GM13977 (cell line): Measurements from ENCODE around the gene LNP1.

Experiments used
- DNase-seq: peaks from one replicate; pipeline ENCODE4 v3.0.0; 2012; ENCODE audit warnings: low spot score
- CTCF ChIP-seq: IDR thresholded peaks from 2 replicates; pipeline ENCODE4 v1.5.1; 2012; ENCODE audit warnings: mild to moderate bottlenecking, control low read depth; ENCODE audit not compliant: insufficient read depth; ENCODE audit errors: extremely low read depth, missing control alignments
- in situ Hi-C: fragments of 300-500 bp; cut with MboI; formaldehyde crosslinking; loops from one replicate; pipeline ENCODE4 v1.12.0; 2022; ENCODE audit warnings: low sequenced_read_pairs, low pct_unique_long_range_greater_than_20kb, mixed read lengths, inconsistent platforms; ENCODE audit not compliant: unreplicated experiment

The LNP1 gene

GRCh38 chr3:100403362-100404249, 2.3 kb downstream of the LNP1 start:
- in situ Hi-C loops, result no loop called here
- DNase-seq, result no peak
- no peak for TF ChIP-seq CTCF

- DNase-seq, result no peak
- no peak for TF ChIP-seq CTCF
- in situ Hi-C loops, result no loop called here
Measured at GRCh38 chr3:100404250-100404548, 2.9 kb downstream of the LNP1 start.

GRCh38 chr3:100407164-100407563, 5.8 kb downstream of the LNP1 start:
- no peak for DNase-seq
- TF ChIP-seq CTCF, result no peak
- in situ Hi-C loops, result no loop called here

- TF ChIP-seq CTCF, result no peak
- no peak for DNase-seq
- in situ Hi-C loops, result no loop called here
Measured at GRCh38 chr3:100407977-100408532, 6.7 kb downstream of the LNP1 start.

- no peak for DNase-seq
- in situ Hi-C loops, result no loop called here
- no peak for TF ChIP-seq CTCF
Measured at GRCh38 chr3:100411091-100411982, 10.0 kb downstream of the LNP1 start.

- no peak for TF ChIP-seq CTCF
- in situ Hi-C loops, result no loop called here
- no peak for DNase-seq
Measured at GRCh38 chr3:100412912-100413590, 11.7 kb downstream of the LNP1 start.
